Spleen (tissue), 13 donors: Measurements from ENCODE around the gene KRT9. TPM values are rescaled to one million over a fixed set of nuclear protein-coding genes. Genes with fewer than 3 reads are reported as not detected.
"Not testable (repeated sequence)": the region's sequence is repeated elsewhere in the genome, so short reads cannot be mapped to it uniquely, and the experiment has no call there.

Experiments
- DNase-seq: peaks from one replicate; pipeline ENCODE4 v3.0.0-alpha.2; 2020
- H3K27ac ChIP-seq, 8 donors: fragments of 200-600 bp; sonication (generic) in 7 of 8; 1 replicate in 4 of 8; 2 replicates in 4 of 8; pipeline versions ENCODE4 v1.5.0 to v1.8.0; 2016 to 2021; ENCODE audit warnings: inconsistent platforms in 4 of 8, mild to moderate bottlenecking in 4 of 8, moderate library complexity in 1 of 8
- H3K27me3 ChIP-seq, 7 donors: fragments of 200-600 bp; sonication (generic) in 6 of 7; replicated peaks in 1 of 7; 1 replicate in 4 of 7; 2 replicates in 3 of 7; pipeline versions ENCODE4 v1.5.0 to v1.8.0; 2016 to 2021; ENCODE audit warnings: inconsistent platforms in 3 of 7, mild to moderate bottlenecking in 1 of 7
- H3K36me3 ChIP-seq, 6 donors: fragments of 200-600 bp; sonication (generic) in 5 of 6; 1 replicate in 4 of 6; 2 replicates in 2 of 6; pipeline versions ENCODE4 v1.5.0 to v1.8.0; 2016 to 2021; ENCODE audit warnings: inconsistent platforms in 2 of 6
- H3K4me1 ChIP-seq, 6 donors: fragments of 200-600 bp; sonication (generic) in 5 of 6; 1 replicate in 3 of 6; 2 replicates in 3 of 6; pipeline versions ENCODE4 v1.5.0 to v1.8.0; 2016 to 2021; ENCODE audit warnings: inconsistent platforms in 3 of 6
- H3K4me3 ChIP-seq, 8 donors: fragments of 200-600 bp; sonication (generic) in 7 of 8; 1 replicate in 4 of 8; 2 replicates in 4 of 8; pipeline versions ENCODE4 v1.5.0 to v1.8.0; 2016 to 2021; ENCODE audit warnings: inconsistent platforms in 4 of 8, mild to moderate bottlenecking in 4 of 8, moderate library complexity in 2 of 8
- H3K9me3 ChIP-seq, 8 donors: fragments of 200-600 bp; sonication (generic) in 7 of 8; 1 replicate in 4 of 8; 2 replicates in 4 of 8; pipeline versions ENCODE4 v1.5.0 to v1.8.0; 2016 to 2021; ENCODE audit warnings: inconsistent platforms in 4 of 8
- POLR2A ChIP-seq, 3 donors: fragments of 450-650 bp; IDR thresholded peaks; one replicate each; pipeline ENCODE4 v1.5.1; 2017; ENCODE audit warnings: antibody characterized with exemption in 3 of 3, mild to moderate bottlenecking in 1 of 3
- POLR2AphosphoS5 ChIP-seq, 3 donors: sonication (generic); formaldehyde crosslinking; IDR thresholded peaks; one replicate each; pipeline ENCODE4 v1.5.1; 2017; ENCODE audit warnings: antibody characterized with exemption in 3 of 3
- WGBS, 5 donors: extraction: QIAGEN DNeasy Blood & Tissue Kit in 3 of 5; methylation state at CpG; one replicate each; pipeline versions ENCODE4 v1.1.5 to v1.1.7; 2013 to 2018; 5-methylcytosine and 5-hydroxymethylcytosine counted together
- intact Hi-C: fragments of 100-400 bp; cut with DNase I; formaldehyde crosslinking; loops from one replicate; pipeline ENCODE4 v1.15.0; 2023; ENCODE audit warnings: low total_unique reads
- long read RNA-seq, 2 donors: transcript quantifications; one replicate each; lab custom pipeline, GENCODE V29; 2026
- polyA plus RNA-seq, 3 donors: library from polyadenylated mRNA; stranded (reverse); fragments of 200-250 nt; gene quantifications; one replicate each; pipeline ENCODE4 v1.2.1, GENCODE V29; 2013
- total RNA-seq, 7 donors: library from RNA; depleted of rRNA in 3 of 7; stranded (reverse); fragments of >200 nt in 3 of 7; fragmentation: NEBNext Ultra II Directional in 4 of 7; extraction: Animal tissue kit (Norgen Biotek cat#: 25700) in 4 of 7; gene quantifications; one replicate each; pipeline versions ENCODE4 v1.1.0 to v1.2.1, GENCODE V29; 2016 to 2021
- TF ChIP-seq, protein P1 (sequence below), 11 experiments: fragments of 200-600 bp in 7 of 11; fragments of 450-650 bp in 4 of 11; sonication (generic) in 4 of 11; IDR thresholded peaks in 8 of 11; conservative IDR thresholded peaks in 3 of 11; 1 replicate in 7 of 11; 2 replicates in 4 of 11; pipeline versions ENCODE4 v1.4.0 to v1.8.0; 2016 to 2021; ENCODE audit warnings: antibody characterized with exemption in 11 of 11, inconsistent platforms in 4 of 11, mild to moderate bottlenecking in 1 of 11
- donor health status: healthy with polysubstance abuse.
- donor health status: DM: no; HTN: no; CAD: no; lungs with moderate emphysema.
- donor health status: DM: no; HTN: no; CAD: no.
- donor health status: Bipolar disorder and iron deficiency.
- donor health status: healthy.
- donor health status: DM: no; HTN: no; CAD: no.
- donor health status: DM: yes; HTN: yes; CAD: no.

Gene KRT9, protein sequence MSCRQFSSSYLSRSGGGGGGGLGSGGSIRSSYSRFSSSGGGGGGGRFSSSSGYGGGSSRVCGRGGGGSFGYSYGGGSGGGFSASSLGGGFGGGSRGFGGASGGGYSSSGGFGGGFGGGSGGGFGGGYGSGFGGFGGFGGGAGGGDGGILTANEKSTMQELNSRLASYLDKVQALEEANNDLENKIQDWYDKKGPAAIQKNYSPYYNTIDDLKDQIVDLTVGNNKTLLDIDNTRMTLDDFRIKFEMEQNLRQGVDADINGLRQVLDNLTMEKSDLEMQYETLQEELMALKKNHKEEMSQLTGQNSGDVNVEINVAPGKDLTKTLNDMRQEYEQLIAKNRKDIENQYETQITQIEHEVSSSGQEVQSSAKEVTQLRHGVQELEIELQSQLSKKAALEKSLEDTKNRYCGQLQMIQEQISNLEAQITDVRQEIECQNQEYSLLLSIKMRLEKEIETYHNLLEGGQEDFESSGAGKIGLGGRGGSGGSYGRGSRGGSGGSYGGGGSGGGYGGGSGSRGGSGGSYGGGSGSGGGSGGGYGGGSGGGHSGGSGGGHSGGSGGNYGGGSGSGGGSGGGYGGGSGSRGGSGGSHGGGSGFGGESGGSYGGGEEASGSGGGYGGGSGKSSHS
- not detected for total RNA-seq
- not detected for polyA plus RNA-seq
- long read RNA-seq, donor 1, result 0 reads
- long read RNA-seq, donor 2, result 0 reads

DNA sequence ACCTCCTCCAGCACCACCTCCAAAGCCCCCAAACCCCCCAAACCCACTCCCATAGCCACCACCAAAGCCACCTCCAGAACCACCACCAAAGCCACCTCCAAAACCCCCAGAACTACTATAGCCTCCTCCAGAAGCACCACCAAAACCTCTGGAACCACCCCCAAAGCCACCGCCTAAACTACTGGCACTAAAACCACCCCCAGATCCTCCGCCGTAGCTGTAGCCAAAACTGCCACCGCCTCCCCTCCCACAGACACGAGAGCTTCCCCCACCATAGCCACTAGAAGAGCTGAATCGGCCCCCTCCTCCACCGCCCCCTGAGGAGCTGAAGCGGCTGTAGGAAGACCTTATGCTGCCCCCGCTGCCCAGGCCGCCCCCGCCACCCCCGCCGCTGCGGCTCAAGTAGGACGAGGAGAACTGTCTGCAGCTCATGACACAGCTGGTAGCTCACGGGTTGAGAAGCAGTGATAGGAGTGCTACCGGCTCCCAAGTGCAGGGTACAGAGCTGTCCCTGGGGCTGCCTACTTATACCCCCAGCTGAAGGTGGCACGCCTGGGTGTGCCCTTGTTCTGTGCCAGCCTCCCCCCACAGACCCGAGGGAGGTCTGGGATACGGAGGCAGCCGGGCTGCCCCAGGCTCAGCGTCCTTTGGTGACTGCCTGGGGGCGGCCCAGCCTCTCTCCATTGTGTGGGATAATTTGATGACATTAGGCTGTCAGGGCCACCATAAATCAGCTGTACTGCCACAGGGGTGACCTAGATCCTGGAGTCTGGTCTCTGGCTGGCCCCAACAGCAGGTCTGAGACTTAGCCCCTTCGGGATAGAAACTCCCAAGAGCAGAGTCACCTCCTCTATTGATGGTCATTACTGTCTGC lies at the start of gene KRT9:
KRT9 (minus strand) TSS at position 499 of the 874 bp plus-strand sequence; CDS start at position 432, 67 bp downstream.
- Histone ChIP-seq H3K27me3 (peaks cover 0 to 53% (median 3%) of the 10 kb centered on the region in 7 donors), H3K4me1 (no peaks in the 10 kb centered on the region), H3K4me3 (no peak within 1 kb of the TSS), H3K9me3 (peaks cover 0 to 12% (median 7%) of the 10 kb centered on the region in 8 donors), H3K27ac (no peak within 1 kb of the TSS), H3K36me3 (no peaks in the 10 kb centered on the region)
- DNase-seq, result no peak
- 55 to 69% (median 68%) methylated on average over 15 to 24 of the region's 24 CpGs for WGBS, 5 donors
- TF ChIP-seq POLR2A (IDR thresholded peaks at IDR 0.05), result no peak
- TF ChIP-seq POLR2AphosphoS5 (IDR thresholded peaks at IDR 0.05), result no peak
- intact Hi-C loops, result no loop called here

DNA sequence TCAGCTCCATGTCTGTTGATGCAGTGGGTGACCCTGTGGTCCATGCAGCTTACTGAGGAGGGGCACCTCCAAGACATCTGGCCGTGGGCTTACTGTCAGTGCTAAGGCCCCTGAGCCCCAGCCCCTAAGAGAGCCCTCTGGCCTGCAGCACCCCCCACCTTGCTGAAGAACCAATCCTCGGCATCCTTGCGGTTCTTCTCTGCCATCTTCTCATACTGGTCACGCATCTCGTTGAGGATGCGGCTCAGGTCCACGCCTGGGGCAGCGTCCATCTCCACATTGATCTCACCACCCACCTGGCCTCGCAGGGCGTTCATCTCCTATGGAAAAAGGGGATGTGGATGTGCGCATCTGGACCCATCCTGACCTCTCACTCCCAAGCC lies 49.6 kb upstream of the KRT9 start:
- H3K27ac ChIP-seq, H3K4me1 ChIP-seq, DNase-seq, H3K9me3 ChIP-seq, H3K4me3 ChIP-seq, intact Hi-C loops, H3K36me3 ChIP-seq: not testable (repeated sequence)
- 84 to 94% (median 88%) methylated on average over 11 of the region's 11 CpGs for WGBS, 5 donors
- peaks cover 0 to 23% (median 0%) of the 10 kb centered on the region in 7 donors for H3K27me3 ChIP-seq

DNA sequence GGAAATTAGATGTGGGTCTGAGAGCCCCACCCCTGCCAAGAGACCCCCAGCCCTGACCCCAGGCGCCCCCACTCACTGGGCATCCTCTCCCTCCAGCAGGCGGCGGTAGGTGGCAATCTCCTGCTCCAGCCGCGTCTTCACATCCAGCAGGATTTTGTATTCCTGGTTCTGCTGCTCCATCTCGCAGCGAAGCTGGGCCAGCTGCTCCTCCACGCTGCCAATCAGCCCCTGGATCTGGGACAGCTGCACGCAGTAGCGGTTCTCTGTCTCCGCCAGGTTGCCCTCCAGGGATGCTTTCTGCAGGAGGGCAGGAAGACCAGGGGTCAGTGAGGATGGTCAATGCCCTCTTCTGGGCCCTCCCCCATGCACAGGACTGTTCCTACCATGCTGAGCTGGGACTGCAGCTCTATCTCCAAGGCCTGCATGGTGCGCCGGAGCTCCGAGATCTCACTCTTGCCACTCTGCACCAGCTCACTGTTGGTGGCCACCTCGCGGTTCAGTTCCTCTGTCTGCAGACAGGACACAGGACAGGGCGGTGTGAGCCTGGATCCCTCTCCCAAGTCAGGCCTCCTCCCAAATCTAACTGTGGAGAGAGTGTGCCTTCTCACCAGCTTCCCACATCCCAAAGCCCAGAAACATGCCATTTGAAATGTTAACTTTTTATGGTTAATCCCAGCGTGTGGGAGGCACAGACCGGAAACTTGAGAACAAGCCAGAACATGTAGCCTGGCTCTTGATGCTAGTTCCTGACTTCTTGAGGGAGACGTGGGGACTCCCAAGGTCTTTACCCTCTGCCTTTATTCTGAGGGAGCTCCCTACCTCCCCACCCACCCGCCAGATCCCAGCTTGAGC lies 49.0 kb upstream of the KRT9 start:
- Histone ChIP-seq H3K4me3 (no peak overlapping the region), H3K36me3 (no peaks in the 10 kb centered on the region), H3K27ac (no peak overlapping the region), H3K4me1 (peaks cover 0 to 7% (median 0%) of the 10 kb centered on the region in 6 donors), H3K27me3 (peaks cover 0 to 28% (median 0%) of the 10 kb centered on the region in 7 donors), H3K9me3 (no peaks in the 10 kb centered on the region)
- WGBS, 5 donors, result 63 to 84% (median 76%) methylated on average over 16 to 21 of the region's 21 CpGs
- intact Hi-C loops, result no loop called here
- TF ChIP-seq POLR2A (IDR thresholded peaks at IDR 0.05), result no peak
- TF ChIP-seq, protein P1, sequence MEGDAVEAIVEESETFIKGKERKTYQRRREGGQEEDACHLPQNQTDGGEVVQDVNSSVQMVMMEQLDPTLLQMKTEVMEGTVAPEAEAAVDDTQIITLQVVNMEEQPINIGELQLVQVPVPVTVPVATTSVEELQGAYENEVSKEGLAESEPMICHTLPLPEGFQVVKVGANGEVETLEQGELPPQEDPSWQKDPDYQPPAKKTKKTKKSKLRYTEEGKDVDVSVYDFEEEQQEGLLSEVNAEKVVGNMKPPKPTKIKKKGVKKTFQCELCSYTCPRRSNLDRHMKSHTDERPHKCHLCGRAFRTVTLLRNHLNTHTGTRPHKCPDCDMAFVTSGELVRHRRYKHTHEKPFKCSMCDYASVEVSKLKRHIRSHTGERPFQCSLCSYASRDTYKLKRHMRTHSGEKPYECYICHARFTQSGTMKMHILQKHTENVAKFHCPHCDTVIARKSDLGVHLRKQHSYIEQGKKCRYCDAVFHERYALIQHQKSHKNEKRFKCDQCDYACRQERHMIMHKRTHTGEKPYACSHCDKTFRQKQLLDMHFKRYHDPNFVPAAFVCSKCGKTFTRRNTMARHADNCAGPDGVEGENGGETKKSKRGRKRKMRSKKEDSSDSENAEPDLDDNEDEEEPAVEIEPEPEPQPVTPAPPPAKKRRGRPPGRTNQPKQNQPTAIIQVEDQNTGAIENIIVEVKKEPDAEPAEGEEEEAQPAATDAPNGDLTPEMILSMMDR (IDR thresholded peaks at IDR 0.05 in 8 of 11, conservative IDR thresholded peaks at IDR 0.05 in 3 of 11), result no peak
- no peak for TF ChIP-seq POLR2AphosphoS5 (IDR thresholded peaks at IDR 0.05)
- DNase-seq, result peak; percentile 58

DNA sequence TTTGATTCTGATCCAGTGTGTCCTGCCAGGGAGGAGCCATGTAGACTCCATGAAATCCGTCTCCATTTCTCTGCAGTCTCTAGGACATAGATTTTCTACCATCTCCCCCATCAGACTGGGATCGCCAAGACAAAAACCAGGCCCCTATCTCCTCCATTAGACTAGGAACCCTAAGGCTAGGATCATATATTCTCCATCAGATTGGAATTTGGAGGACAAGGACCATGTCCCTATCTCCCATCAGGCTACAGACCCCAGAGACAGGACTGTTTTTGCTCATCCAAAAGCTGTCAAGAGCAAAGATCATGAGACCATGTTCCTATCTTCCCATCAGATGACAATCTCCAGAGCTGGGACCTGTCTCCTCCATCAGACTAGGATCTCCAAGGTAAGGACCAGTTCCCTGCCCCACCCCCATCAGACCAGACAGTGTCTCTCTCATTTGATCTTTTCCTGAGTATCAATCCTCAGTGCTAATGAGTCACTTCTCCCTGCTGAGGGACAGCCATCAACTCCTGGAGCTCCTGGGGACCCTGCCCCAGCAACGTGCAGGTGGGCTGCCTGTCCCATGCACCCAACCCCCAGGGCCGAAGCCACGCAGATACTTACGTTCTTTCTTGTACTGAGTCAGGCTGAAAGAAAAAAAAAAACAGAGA lies 48.2 kb upstream of the KRT9 start:
- H3K27me3 ChIP-seq, result peaks cover 0 to 36% (median 0%) of the 10 kb centered on the region in 7 donors
- intact Hi-C loops, result not testable (repeated sequence)

More for the DNA sequence above, 48.2 kb upstream of the KRT9 start:
- 72 to 79% (median 76%) methylated on average over 6 of the region's 6 CpGs for WGBS, 5 donors
- not testable (repeated sequence) for H3K4me1 ChIP-seq, H3K36me3 ChIP-seq, H3K9me3 ChIP-seq, H3K27ac ChIP-seq, DNase-seq, H3K4me3 ChIP-seq
